K562 (cell line): ENCODE data around the gene PCSK2. TPM values are rescaled to one million over a fixed set of nuclear protein-coding genes. Genes with fewer than 3 reads are reported as not detected.

Source experiments
- ATAC-seq: fragments of 200-7000 bp; cut with Tn5 transposase; 3 replicates; pipeline ENCODE4 v1.9.1; 2020; ENCODE audit warnings: moderate library complexity
- BruUV-seq: library from RNA; stranded (reverse); fragments of 400-500 nt; replicated peaks from 2 replicates; lab custom pipeline; 2021; lab: Mats Ljungman, UMichigan
- CTCF ChIA-PET: fragments of 300-600 bp; formaldehyde crosslinking; extraction: SDS; loops from one replicate; lab custom pipeline; 2021; ENCODE audit warnings: low intra/inter-chr PET ratio; lab: Yijun Ruan, JAX
- POLR2A ChIA-PET: fragments of 300-600, 350-650 bp; sonication (Branson Sonifier 250); formaldehyde crosslinking; extraction: SDS; loops from one replicate; lab custom pipeline; 2021; ENCODE audit warnings: antibody characterized with exemption, inconsistent platforms; lab: Yijun Ruan, JAX
- DNase-seq, 4 experiments: peaks; one replicate each; pipeline versions ENCODE4 v3.0.0 to v3.0.0-alpha.2; 2011 to 2018; ENCODE audit warnings: low spot score in 3 of 4, mixed read lengths in 3 of 4; ENCODE audit errors: extremely low read depth in 1 of 4
- FAIRE-seq: peaks from 2 replicates; lab custom pipeline; 2011; peaks lifted over from hg19 to GRCh38; lab: Jason Lieb, UNC
- H2AFZ ChIP-seq: 2 replicates; pipeline ENCODE4 v1.6.0; 2011; ENCODE audit warnings: low read depth, low read length, control low read depth, inconsistent platforms
- H3K27ac ChIP-seq: fragments of 200-600 bp; 3 replicates; pipeline ENCODE4 v1.8.0; 2011; ENCODE audit warnings: low read depth, mild to moderate bottlenecking, control low read depth, inconsistent platforms, low read length, moderate library complexity, mixed read lengths; ENCODE audit errors: extremely low read depth
- H3K27me3 ChIP-seq, 2 experiments: fragments of 300-600 bp in 1 of 2; 2 replicates in 1 of 2; 3 replicates in 1 of 2; pipeline versions ENCODE4 v1.6.0 to v1.8.0; 2011; ENCODE audit warnings: inconsistent platforms in 2 of 2, low read length in 2 of 2, mild to moderate bottlenecking in 1 of 2, mixed read lengths in 1 of 2, moderate library complexity in 1 of 2; ENCODE audit not compliant: control insufficient read depth in 2 of 2, insufficient read depth in 2 of 2
- H3K36me3 ChIP-seq: fragments of 300-600 bp; 3 replicates; pipeline ENCODE4 v1.8.0; 2011; ENCODE audit warnings: mild to moderate bottlenecking, low read length, inconsistent platforms; ENCODE audit not compliant: control insufficient read depth, insufficient read depth
- H3K4me1 ChIP-seq, 2 experiments: fragments of 200-600 bp in 1 of 2; replicated peaks in 1 of 2; 2 replicates in 1 of 2; 3 replicates in 1 of 2; pipeline versions ENCODE4 v1.5.1 to v1.8.0; 2011; ENCODE audit warnings: inconsistent platforms in 2 of 2, low read length in 2 of 2, mild to moderate bottlenecking in 1 of 2, mixed read lengths in 1 of 2, moderate library complexity in 1 of 2; ENCODE audit not compliant: control insufficient read depth in 2 of 2, insufficient read depth in 2 of 2
- H3K4me2 ChIP-seq: 2 replicates; pipeline ENCODE4 v1.6.1; 2011; ENCODE audit warnings: low read length, control low read depth, inconsistent platforms, mixed read lengths; ENCODE audit not compliant: insufficient read depth
- H3K4me3 ChIP-seq: fragments of 200-600 bp; sonication (generic), shearing (Covaris generic); 2 replicates; pipeline ENCODE4 v1.5.1; 2016; ENCODE audit warnings: control low read depth, inconsistent platforms
- H3K79me2 ChIP-seq: fragments of 200-600 bp; 3 replicates; pipeline ENCODE4 v1.8.0; 2011; ENCODE audit warnings: low read length, inconsistent platforms; ENCODE audit not compliant: control insufficient read depth, insufficient read depth
- H3K9ac ChIP-seq, 2 experiments: 2 replicates each; pipeline versions ENCODE4 v1.6.0 to v1.6.1; 2011; ENCODE audit warnings: low read depth in 2 of 2, low read length in 2 of 2, control low read depth in 1 of 2, inconsistent platforms in 1 of 2, mild to moderate bottlenecking in 1 of 2, mixed read lengths in 1 of 2; ENCODE audit not compliant: insufficient read depth in 1 of 2
- H3K9me1 ChIP-seq: one replicate; pipeline ENCODE4 v1.6.0; 2011; ENCODE audit warnings: inconsistent platforms, mild to moderate bottlenecking, low read length, moderate library complexity; ENCODE audit not compliant: control insufficient read depth, insufficient read depth
- H3K9me3 ChIP-seq: replicated peaks from 2 replicates; pipeline ENCODE4 v1.5.1; 2011; ENCODE audit warnings: low read depth, low read length, inconsistent platforms; ENCODE audit not compliant: control insufficient read depth, insufficient read depth
- H4K20me1 ChIP-seq: replicated peaks from 2 replicates; pipeline ENCODE4 v1.6.1; 2011; ENCODE audit warnings: low read length, inconsistent platforms, mixed read lengths; ENCODE audit not compliant: control insufficient read depth, insufficient read depth
- FOXJ2 ChIP-seq: fragments of 200-800 bp; sonication (Bioruptor generic); IDR thresholded peaks from 2 replicates; pipeline ENCODE4 v1.6.1; 2016; ENCODE audit warnings: missing genetic modification characterization, missing compliant biosample characterization
- PML ChIP-seq: IDR thresholded peaks from 2 replicates; pipeline ENCODE4 v1.6.1; 2012; ENCODE audit warnings: low read length, inconsistent platforms
- VEZF1 ChIP-seq: fragments of 200-800 bp; sonication (Bioruptor generic); IDR thresholded peaks from 2 replicates; pipeline ENCODE4 v1.6.1; 2017; ENCODE audit warnings: missing genetic modification characterization, missing compliant biosample characterization
- ZBTB1 ChIP-seq: sonication (generic); formaldehyde crosslinking; IDR thresholded peaks from 2 replicates; pipeline ENCODE4 v1.8.1; 2023; ENCODE audit warnings: missing genetic modification reagents, low read depth, mild to moderate bottlenecking, borderline replicate concordance
- ZNF584 ChIP-seq: fragments of 200-800 bp; sonication (Bioruptor generic); IDR thresholded peaks from 2 replicates; pipeline ENCODE4 v1.6.1; 2016; ENCODE audit warnings: low read depth, mild to moderate bottlenecking, missing genetic modification characterization, missing compliant biosample characterization
- WGBS: fragments of 100-300 bp; shearing (Covaris generic); methylation state at CpG from one replicate; pipeline ENCODE4 v1.1.6; 2016; ENCODE audit warnings: low coverage, mixed read lengths; ENCODE audit not compliant: insufficient coverage; ENCODE audit errors: missing lambda C conversion rate; 5-methylcytosine and 5-hydroxymethylcytosine counted together
- in situ Hi-C: fragments of 300-500 bp; cut with MboI; formaldehyde crosslinking; loops from 4 replicates; pipeline ENCODE4 v1.15.0; 2018; ENCODE audit warnings: inconsistent platforms, mixed read lengths
- intact Hi-C: fragments of 100-400 bp; cut with micrococcal nuclease; formaldehyde crosslinking; loops from 2 replicates; pipeline ENCODE4 v1.14.2; 2022
- polyA plus RNA-seq, 8 experiments: library from polyadenylated mRNA; depleted of rRNA in 4 of 8; stranded (reverse) in 5 of 8; unstranded in 3 of 8; fragments of >200 nt; fragmentation: Nextera tagmentation in 2 of 8; fragmentation: Illumina TruSeq in 1 of 8; extraction: Ambion mirVana in 2 of 8; extraction: Trizol in 1 of 8; gene quantifications; 2 replicates each; pipeline versions ENCODE4 v1.2.1 to v1.2.3, GENCODE V29; 2011 to 2014; ENCODE audit warnings: inconsistent platforms in 1 of 8, missing spikeins in 1 of 8
- small RNA-seq: library from RNA; depleted of rRNA; stranded (forward); fragments of <200 nt; gene quantifications from one replicate; pipeline ENCODE3, GENCODE V24; 2014
- total RNA-seq, 7 experiments: library from RNA; depleted of rRNA in 6 of 7; stranded (reverse); fragments of >200 nt in 6 of 7; fragmentation: Illumina TruSeq in 2 of 7; extraction: Trizol in 2 of 7; gene quantifications; 2 replicates each; pipeline versions ENCODE4 v1.2.1 to v1.2.3, GENCODE V29; 2011 to 2021; ENCODE audit warnings: low replicate concordance in 1 of 7

The PCSK2 gene
- total and polyA plus RNA-seq, 9 of the 15 experiments (the other 6 are each of a cell fraction or from before 2014, with no cell fraction given) = 0.04 to 0.07 (median 0.05) TPM; not detected in 6

GRCh38 chr20:17533396-17533795, 306.6 kb downstream of the PCSK2 start (continued):
- TF ChIP-seq VEZF1 = no peak

- H3K9me1 ChIP-seq = no peaks in the 10 kb centered on the region
- in situ Hi-C loops (no loop called here), intact Hi-C loops (loop anchor here (10.0 kb wide), 2 partner anchors 361 to 461 kb away; no protein-coding TSS in a partner anchor)
- 0 out of 5 replicates have a peak, but pooled peaks cover 0 to 5% of the 10 kb centered on the region in 2 experiments for H3K4me1 ChIP-seq
- no TSS peak for BruUV-seq
- TF ChIP-seq ZNF584 (no peak), ZBTB1 (CRISPR knock-in tag) (no peak), PML (no peak), FOXJ2 (no peak)
- no peaks in the 10 kb centered on the region for H3K36me3 ChIP-seq
- H4K20me1 ChIP-seq = no peaks in the 10 kb centered on the region
- FAIRE-seq (no peak), ATAC-seq (no peak), DNase-seq (no peak)
- no peaks in the 10 kb centered on the region for H3K9me3 ChIP-seq
- H3K4me3 ChIP-seq = no peak overlapping the region
- ChIA-PET POLR2A (no interaction called here), CTCF (no interaction called here)
- no peaks in the 10 kb centered on the region for H3K79me2 ChIP-seq
- no peak overlapping the region for H3K9ac ChIP-seq
- H2AFZ ChIP-seq = no peak overlapping the region
- 51% methylated on average over 3 of the region's 3 CpGs for WGBS
- no peak overlapping the region for H3K4me2 ChIP-seq
- no peaks in the 10 kb centered on the region for H3K27me3 ChIP-seq
- no peak overlapping the region for H3K27ac ChIP-seq
Measured at GRCh38 chr20:17534077-17534476, 307.2 kb downstream of the PCSK2 start.

Small RNAs within 50 kb of the gene (small RNA-seq; reads per million reads assigned to genes)
- gene AL359511.1 (not detected), gene RNU1-131P (not detected), gene RNU6-27P (not detected)
